ENCODE measurements around the gene EGFR. TPM values are rescaled to one million over a fixed set of nuclear protein-coding genes. Genes with fewer than 3 reads are reported as not detected.
A peak's percentile ranks its signal among the peaks of the same experiment; 100 is the strongest.

Gene EGFR
- total RNA-seq, 2 experiments from 2014 or later = 0.09 TPM; not detected in 1

GRCh38 chr7:55077561-55078410 lies 59.0 kb downstream of the EGFR start:
- H3K27me3 Mint-ChIP-seq = peaks cover 8% of the 10 kb centered on the region
- no peaks in the 10 kb centered on the region for H3K36me3 Mint-ChIP-seq (ENCODE audit: low read depth)
- intact Hi-C loops (cut with DNase I, micrococcal nuclease) = no loop called here

GRCh38 chr7:55078465-55079372 lies 59.9 kb downstream of the EGFR start:
- Mint-ChIP-seq H3K27me3 (peaks cover 10% of the 10 kb centered on the region), H3K4me3 (no peak overlapping the region), H3K4me1 (peaks cover 10% of the 10 kb centered on the region), H3K36me3 (ENCODE audit: low read depth) (no peaks in the 10 kb centered on the region), H3K27ac (no peak overlapping the region), H3K9me3 (ENCODE audit: low read depth) (no peaks in the 10 kb centered on the region)
- POLR2A ChIA-PET = no interaction called here
- CTCF ChIA-PET = no interaction called here
- ATAC-seq = no peak
- intact Hi-C loops (cut with DNase I, micrococcal nuclease) = no loop called here
- DNase-seq = no peak

More at GRCh38 chr7:55077561-55078410, 59.0 kb downstream of the EGFR start:
- Mint-ChIP-seq H3K4me3 (no peak overlapping the region), H3K4me1 (peaks cover 18% of the 10 kb centered on the region), H3K27ac (no peak overlapping the region), H3K9me3 (ENCODE audit: low read depth) (no peaks in the 10 kb centered on the region)
- ChIA-PET CTCF (interaction anchor here (1.8 kb wide), 1 partner anchor 8 kb away, joined by 6 read pairs; no protein-coding TSS in a partner anchor), POLR2A (no interaction called here)
- DNase-seq (no peak), ATAC-seq (no peak)

GRCh38 chr7:55080000-55080623 lies 61.3 kb downstream of the EGFR start:
- intact Hi-C loops (cut with DNase I, micrococcal nuclease) = no loop called here
- H3K4me1 Mint-ChIP-seq = no peaks in the 10 kb centered on the region
- no peak for ATAC-seq
- CTCF ChIA-PET = interaction anchor here (0.6 kb wide), 1 partner anchor 31 kb away, joined by 3 read pairs; no protein-coding TSS in a partner anchor
- H3K36me3 Mint-ChIP-seq (ENCODE audit: low read depth) = no peaks in the 10 kb centered on the region
- no peak for DNase-seq
- no peak overlapping the region for H3K4me3 Mint-ChIP-seq
- no peaks in the 10 kb centered on the region for H3K9me3 Mint-ChIP-seq (ENCODE audit: low read depth)
- POLR2A ChIA-PET = no interaction called here
- no peak overlapping the region for H3K27ac Mint-ChIP-seq
- peaks cover 14% of the 10 kb centered on the region for H3K27me3 Mint-ChIP-seq

- no peaks in the 10 kb centered on the region for H3K9me3 Mint-ChIP-seq (ENCODE audit: low read depth)
- DNase-seq (no peak), ATAC-seq (no peak)
- intact Hi-C loops (cut with DNase I, micrococcal nuclease) = no loop called here
- H3K27ac Mint-ChIP-seq = no peak overlapping the region
- peaks cover 2% of the 10 kb centered on the region for H3K4me1 Mint-ChIP-seq
- ChIA-PET CTCF (interaction anchor here (0.6 kb wide), 1 partner anchor 30 kb away, joined by 3 read pairs; no protein-coding TSS in a partner anchor), POLR2A (no interaction called here)
- no peaks in the 10 kb centered on the region for H3K36me3 Mint-ChIP-seq (ENCODE audit: low read depth)
- peaks cover 18% of the 10 kb centered on the region for H3K27me3 Mint-ChIP-seq
- no peak overlapping the region for H3K4me3 Mint-ChIP-seq
Observed at GRCh38 chr7:55081068-55081467, 62.3 kb downstream of the EGFR start.

GRCh38 chr7:55081472-55082227 lies 62.8 kb downstream of the EGFR start:
- no peaks in the 10 kb centered on the region for H3K36me3 Mint-ChIP-seq (ENCODE audit: low read depth)
- H3K9me3 Mint-ChIP-seq (ENCODE audit: low read depth) = no peaks in the 10 kb centered on the region
- H3K27me3 Mint-ChIP-seq = peaks cover 18% of the 10 kb centered on the region
- CTCF ChIA-PET = no interaction called here
- DNase-seq = no peak
- POLR2A ChIA-PET = no interaction called here
- no peak overlapping the region for H3K27ac Mint-ChIP-seq
- H3K4me3 Mint-ChIP-seq = no peak overlapping the region
- ATAC-seq = no peak
- intact Hi-C loops (cut with DNase I, micrococcal nuclease) = no loop called here
- H3K4me1 Mint-ChIP-seq = peaks cover 8% of the 10 kb centered on the region

- Mint-ChIP-seq H3K9me3 (ENCODE audit: low read depth) (no peaks in the 10 kb centered on the region), H3K4me3 (no peak overlapping the region), H3K27ac (no peak overlapping the region), H3K4me1 (peaks cover 11% of the 10 kb centered on the region), H3K36me3 (ENCODE audit: low read depth) (no peaks in the 10 kb centered on the region), H3K27me3 (peaks cover 18% of the 10 kb centered on the region)
- intact Hi-C loops (cut with DNase I, micrococcal nuclease) = no loop called here
- DNase-seq (no peak), ATAC-seq (no peak)
- ChIA-PET CTCF (no interaction called here), POLR2A (no interaction called here)
Observed at GRCh38 chr7:55082228-55082603, 63.4 kb downstream of the EGFR start.

GRCh38 chr7:55083206-55083605 lies 64.4 kb downstream of the EGFR start:
- Mint-ChIP-seq H3K27me3 (peaks cover 18% of the 10 kb centered on the region), H3K27ac (no peak overlapping the region), H3K4me1 (peaks cover 15% of the 10 kb centered on the region), H3K9me3 (ENCODE audit: low read depth) (no peaks in the 10 kb centered on the region), H3K36me3 (ENCODE audit: low read depth) (no peaks in the 10 kb centered on the region), H3K4me3 (no peak overlapping the region)
- DNase-seq = no peak
- CTCF ChIA-PET = no interaction called here
- no peak for ATAC-seq
- intact Hi-C loops (cut with DNase I, micrococcal nuclease) = no loop called here
- POLR2A ChIA-PET = no interaction called here

- POLR2A ChIA-PET = no interaction called here
- no peaks in the 10 kb centered on the region for H3K9me3 Mint-ChIP-seq (ENCODE audit: low read depth)
- no peak for DNase-seq
- intact Hi-C loops (cut with DNase I, micrococcal nuclease) = no loop called here
- H3K36me3 Mint-ChIP-seq (ENCODE audit: low read depth) = no peaks in the 10 kb centered on the region
- H3K27me3 Mint-ChIP-seq = peaks cover 18% of the 10 kb centered on the region
- no peak overlapping the region for H3K27ac Mint-ChIP-seq
- no peak for ATAC-seq
- H3K4me3 Mint-ChIP-seq = no peak overlapping the region
- peaks cover 15% of the 10 kb centered on the region for H3K4me1 Mint-ChIP-seq
- CTCF ChIA-PET = no interaction called here
Observed at GRCh38 chr7:55084307-55084706, 65.5 kb downstream of the EGFR start.

- POLR2A ChIA-PET = interaction anchor here (0.9 kb wide), 1 partner anchor 90 kb away, joined by 4 read pairs; no protein-coding TSS in a partner anchor
- H3K27ac Mint-ChIP-seq = no peak overlapping the region
- DNase-seq (no peak), ATAC-seq (peak; percentile 42)
- H3K9me3 Mint-ChIP-seq (ENCODE audit: low read depth) = no peaks in the 10 kb centered on the region
- intact Hi-C loops (cut with DNase I, micrococcal nuclease) = loop anchor here (1.0 to 5.0 kb wide), 5 partner anchors 11 to 47 kb away; no protein-coding TSS in a partner anchor
- peaks cover 15% of the 10 kb centered on the region for H3K4me1 Mint-ChIP-seq
- no peaks in the 10 kb centered on the region for H3K36me3 Mint-ChIP-seq (ENCODE audit: low read depth)
- CTCF ChIA-PET = interaction anchor here (1.2 to 1.3 kb wide), 3 partner anchors 9 to 170 kb away, joined by 3 to 6 read pairs (median 6); no protein-coding TSS in a partner anchor
- no peak overlapping the region for H3K4me3 Mint-ChIP-seq
- peaks cover 19% of the 10 kb centered on the region for H3K27me3 Mint-ChIP-seq
Observed at GRCh38 chr7:55085511-55086412, 66.9 kb downstream of the EGFR start.
